GM21825 (cell line): ENCODE measurements around the gene KMT2E.

ENCODE experiments used
- ATAC-seq: cut with Tn5 transposase; IDR thresholded peaks from one replicate; pipeline ENCODE4 v1.9.1; 2021; ENCODE audit warnings: mild to moderate bottlenecking, moderate library complexity; ENCODE audit not compliant: unreplicated experiment

The KMT2E gene

DNA sequence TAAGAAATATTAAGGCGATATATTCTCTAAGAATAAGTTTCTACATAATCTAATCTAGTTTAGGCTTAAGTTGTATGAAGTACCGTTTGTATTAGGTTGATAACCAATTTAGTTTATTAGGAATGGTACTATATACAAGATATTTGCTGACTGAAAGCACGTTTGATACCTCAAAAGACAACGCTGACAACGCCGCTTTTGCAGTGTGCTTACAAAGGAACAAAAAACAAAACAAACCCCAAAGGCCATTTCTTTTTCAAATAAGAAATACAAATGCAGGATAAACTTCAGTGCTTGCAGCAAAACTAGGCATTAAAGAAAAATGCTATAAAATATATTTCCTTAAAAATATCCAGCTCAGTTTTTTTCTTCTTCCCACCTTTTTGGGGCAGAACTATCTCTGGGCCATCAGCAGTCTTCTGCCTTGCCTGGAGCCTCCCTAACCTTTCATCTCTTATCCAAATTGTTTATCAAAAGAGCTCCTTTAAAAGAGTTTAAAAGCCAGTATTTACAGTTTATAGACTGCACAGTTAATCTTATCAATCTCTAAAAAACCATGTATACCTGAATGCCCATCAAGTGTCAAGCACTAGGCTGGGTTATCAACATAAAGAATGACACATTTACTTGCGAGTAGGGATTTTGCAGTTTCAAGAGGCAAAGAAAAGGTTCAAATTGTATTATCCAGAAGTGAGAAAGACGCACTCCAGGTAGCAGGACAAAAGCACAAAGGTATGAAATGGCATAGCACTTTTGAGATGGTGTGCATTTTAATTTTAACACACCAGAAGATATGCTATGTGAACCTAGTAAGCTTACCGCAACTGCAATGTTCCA, 4.1 kb upstream of the KMT2E start:
- ATAC-seq = no peak

DNA sequence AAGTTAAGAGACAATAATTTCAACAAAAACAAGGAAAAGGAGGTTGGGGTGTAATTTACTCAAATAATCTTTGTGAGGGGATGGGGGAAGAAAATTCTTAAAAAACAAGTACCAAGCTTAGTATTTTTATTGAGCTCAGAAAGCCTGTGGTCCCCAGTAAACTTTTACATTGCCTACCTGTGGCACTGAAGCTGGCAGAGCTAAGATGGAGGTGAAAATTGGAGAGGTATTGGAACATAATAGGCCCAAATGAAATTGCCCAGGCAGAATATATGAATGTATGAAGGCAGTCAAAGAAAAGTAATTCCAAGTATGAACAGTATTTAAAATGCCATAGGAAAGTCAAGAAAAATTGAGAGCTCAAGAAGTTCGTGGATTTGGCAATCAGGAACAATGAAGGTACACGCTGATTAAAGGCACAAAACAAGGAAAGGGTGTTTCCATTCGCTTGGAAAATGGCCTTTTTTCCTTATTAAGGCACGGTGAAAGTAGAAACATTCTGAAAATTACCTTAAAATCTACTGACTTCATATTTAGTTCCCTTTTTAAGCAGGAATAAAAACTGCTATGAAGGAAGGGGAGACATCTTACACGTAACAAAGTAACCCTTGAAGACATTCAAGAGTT, 3.4 kb upstream of the KMT2E start:
- ATAC-seq = no peak

DNA sequence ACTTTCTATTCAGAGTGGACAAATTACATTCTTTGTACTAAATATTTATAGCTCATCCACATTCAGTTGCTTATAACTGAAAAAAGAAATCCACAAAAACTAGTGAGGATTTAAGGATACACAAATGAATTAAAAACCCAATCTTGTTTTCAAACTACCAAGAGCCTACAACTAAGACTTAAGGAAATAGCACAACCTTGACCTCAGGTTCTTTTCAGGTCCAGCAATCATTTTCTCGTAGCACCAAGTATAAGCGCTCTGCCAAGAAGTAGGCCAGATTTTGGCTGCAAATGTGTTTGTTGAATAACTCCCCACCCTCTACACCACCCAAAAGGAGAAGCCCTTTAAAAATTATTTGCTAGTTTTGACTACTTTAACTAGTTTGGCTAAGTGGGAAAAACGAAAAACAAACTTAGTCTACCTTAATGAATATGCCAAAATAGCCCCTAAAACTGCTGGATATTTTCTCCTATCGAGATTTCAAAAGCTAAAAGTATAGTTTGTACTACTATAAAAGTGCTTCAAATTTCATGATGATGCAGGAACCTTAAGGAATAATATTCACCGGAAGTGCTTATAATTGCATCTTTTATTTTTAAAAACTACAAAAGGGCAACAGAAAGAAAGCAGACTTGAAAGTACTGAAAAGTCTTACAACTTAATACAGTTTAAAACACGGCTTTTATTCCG, 2.7 kb upstream of the KMT2E start:
- no peak for ATAC-seq

DNA sequence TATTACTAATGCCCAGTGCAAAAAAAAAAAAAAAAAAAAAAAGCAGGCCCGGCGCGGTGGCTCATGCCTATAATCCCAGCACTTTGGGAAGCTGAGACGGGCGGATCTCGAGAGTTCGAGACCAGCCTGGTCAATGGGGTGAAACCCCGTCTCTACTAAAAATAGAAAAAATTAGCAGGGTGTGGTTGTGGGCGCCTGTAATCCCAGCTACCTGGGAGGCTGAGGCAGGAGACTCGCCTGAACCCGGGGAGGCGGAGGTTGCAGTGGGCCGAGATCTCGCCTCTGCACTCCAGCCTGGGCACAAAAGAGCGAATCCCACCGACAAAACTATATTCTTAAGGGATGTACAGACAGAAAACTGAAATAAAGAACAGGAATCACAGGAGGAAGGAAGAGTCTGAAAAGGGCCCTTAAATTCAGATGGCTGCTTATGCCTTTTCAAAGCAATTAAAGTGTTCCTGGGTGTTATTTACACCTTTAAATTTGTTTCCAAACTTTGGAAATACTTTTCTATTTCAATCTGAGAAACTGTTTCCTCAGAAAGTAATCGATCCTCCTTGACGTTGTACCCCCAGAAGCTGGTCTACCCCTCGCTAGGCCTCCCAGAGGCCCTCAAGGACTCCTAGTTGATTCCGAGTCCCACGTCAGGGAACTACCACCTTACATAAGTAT, 2.0 kb upstream of the KMT2E start:
- no peak for ATAC-seq

DNA sequence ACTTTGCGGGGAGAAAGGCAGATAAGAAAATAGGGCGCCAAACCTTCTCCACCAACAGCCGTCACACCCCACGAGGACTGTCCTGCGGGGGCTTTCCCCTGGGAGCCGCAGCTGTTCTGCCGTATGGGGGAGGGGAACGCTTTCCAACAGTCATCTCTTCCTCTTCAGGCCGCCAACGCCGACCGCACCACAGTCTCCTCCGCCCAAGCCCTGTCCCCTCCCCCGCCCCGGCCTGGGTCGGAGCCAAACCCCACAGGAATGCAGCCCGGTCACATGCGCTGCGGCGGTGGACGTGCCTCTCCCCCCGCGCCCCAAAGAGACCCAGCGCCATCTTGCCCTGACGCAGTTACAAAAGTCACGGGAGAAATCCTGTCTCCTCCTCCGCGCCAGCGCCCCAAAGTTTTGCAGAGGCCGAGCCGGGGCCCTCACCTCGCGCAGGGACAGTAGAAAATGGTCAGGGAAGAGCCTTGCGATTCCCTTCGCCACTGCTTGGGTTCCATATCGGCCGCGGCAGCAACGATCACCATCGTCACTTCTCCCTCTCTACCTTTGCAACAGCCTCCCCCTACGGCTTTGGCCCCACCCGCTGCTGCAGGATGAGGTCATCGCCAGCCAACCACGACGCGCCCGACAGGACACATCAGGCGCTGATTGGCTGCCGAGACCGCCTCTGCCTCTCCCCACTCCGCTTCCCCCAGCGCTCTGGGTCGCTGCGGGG, 1.3 kb upstream of the KMT2E start:
- ATAC-seq = peak; percentile 70

DNA sequence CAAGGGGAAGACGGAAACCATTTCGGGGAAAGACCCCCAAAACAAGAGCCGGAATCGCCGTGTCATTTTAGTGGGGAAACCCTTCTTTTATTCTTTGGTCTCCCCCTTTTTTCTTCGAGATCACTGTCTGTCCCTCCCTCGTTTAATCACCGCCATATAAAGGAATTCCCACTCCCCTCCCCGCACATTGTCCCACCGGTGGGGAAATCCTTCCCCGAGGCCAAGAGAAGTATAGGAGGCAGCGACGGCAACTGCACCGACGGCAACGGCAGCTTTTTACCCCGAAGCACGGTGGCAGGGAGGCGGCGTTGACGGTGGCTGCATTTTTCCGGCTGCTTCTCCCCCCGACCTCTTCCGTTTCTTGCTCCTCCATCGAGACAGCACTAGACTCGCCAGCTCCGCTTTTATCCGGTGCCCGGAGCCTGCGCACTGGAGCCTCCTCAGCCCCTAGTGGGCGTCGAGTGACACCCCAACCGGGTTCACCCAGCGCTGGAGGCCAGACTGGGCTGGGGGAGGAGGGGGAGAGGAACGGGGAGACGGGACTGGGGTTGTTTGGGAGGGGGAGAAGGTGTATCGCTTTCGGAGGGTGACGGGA, 687 bp upstream of the KMT2E start:
- ATAC-seq = peak; percentile 35

DNA sequence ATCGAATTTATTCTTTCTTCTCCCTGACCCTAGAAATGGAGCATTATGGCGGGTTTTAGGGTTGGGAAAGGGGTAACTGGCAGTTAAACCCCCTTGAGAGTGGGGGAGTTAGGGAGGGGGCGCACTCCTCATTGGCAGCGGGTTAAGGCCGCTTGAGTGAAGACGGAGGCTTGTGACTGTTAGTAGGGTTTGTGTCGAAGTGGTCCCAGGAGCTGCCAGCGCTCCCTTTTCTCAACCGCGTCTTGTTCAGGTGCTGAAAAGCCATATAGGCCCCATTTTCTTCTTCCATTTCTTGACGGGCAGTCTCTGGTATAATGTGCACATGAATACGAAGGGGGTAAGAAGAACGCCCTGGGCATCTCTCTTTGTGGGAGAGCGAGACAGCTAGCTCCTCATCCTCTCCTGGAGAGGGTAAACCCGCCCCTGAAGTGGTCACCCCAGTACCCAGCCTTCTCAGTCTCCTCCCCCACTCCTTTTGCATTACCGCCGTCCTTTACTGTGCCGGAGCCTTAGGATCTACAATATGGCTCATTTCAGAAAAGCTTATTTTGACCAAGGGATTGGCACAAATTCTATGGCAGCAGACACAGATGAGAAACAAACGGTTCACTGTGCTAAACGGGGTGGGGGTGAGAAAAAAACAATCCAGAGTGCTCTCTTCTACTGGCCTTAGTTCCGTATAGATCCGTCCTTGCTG, 836 bp downstream of the KMT2E start:
- ATAC-seq = no peak

DNA sequence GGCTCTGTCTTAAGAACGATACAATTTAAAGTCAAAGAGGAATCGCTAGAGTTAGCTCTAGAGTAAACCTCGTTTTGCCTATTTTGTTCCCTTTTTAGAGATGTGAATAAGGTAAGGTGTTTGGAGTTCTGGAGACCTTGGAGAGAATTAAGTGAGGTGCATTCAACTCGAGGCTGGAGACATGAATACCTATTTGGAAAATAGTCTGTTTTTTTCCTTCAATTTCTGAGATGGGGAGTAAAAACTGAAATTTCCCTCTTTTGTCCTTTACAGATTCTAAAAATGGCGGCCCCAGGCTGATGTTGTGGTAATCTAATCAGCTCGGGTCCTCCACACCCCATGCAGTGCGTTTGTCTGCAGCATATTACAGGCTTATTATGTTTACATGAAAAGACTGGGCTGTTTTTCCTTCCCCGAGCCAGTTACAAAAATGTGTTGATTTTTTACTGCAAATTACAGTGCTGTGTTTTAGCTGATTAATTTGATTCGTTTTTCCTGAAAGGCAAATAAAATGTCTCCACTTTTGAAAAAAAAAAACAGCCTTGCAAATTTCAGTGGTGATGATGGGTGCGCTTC, 1.5 kb downstream of the KMT2E start:
- no peak for ATAC-seq

DNA sequence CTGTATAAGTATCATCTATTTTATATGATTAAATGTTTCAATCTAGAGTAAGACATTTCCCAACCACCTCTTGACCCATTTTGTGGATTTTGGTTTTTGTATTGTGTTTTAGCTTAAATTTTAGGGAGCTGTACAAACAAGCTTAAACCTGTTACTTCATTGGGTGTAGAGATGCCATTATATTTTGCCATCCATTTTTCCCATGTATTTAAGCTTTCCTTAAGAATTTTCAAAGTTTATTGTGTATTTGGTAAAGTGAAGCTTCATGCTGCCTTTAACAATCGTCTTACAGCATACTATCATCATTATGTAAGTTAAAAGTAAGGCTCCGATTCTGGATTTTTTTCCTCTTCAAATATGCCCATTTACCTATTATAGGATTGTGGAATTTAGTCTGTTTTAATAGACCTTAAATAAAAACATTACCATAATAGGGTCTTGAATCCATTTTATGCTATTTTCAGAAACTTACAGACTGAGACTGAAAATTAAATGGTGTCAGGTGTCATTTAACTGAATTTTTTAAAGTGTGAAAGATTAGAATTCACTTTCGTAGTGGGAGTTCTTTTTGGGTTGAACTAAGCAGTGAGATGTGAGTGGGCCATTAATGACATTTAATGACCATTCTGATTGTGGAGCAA, 2.2 kb downstream of the KMT2E start:
- no peak for ATAC-seq

DNA sequence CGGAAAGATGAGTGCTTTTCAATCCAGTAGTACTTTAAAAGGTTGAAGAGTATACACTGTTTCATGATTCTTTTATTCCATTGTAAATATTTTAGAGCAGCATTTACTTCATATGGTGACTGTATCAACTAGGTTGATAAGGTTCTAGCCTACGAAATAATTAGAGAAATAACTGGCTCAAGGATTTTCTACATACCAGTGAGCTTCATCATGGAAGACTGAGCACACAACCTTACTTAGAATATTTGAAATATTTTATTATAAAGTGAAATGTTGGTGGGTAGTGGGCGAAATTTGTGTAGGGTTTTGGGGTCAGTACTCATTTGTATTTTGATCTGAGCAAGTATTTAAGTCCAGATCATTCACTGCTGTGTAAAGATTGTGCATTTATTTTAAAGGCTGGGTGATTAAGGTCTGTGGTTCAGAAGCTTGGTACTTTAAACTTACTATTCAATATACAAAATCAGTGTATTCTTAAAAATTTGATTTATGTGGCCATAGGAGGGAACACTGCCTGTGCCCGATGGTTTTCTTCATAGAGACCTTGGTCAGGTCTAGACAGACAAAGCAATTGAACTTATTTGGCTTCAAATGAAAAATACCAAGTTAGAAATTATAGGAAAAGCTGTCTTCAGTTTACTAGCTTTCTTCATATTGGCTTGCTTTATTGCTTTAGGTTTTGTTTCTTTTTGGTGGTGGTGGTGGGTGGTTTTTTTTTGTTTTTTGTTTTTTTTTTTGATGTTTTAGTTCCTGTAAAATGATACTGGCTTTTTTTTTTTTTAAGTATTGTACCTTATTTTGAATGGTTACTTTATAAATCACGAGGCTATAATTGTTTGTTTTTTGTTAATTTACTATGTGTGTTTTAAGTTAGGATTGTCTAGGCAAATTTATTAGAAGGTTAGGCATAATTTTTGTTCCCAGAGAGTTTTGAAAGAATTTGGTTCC, 3.0 kb downstream of the KMT2E start:
- no peak for ATAC-seq

DNA sequence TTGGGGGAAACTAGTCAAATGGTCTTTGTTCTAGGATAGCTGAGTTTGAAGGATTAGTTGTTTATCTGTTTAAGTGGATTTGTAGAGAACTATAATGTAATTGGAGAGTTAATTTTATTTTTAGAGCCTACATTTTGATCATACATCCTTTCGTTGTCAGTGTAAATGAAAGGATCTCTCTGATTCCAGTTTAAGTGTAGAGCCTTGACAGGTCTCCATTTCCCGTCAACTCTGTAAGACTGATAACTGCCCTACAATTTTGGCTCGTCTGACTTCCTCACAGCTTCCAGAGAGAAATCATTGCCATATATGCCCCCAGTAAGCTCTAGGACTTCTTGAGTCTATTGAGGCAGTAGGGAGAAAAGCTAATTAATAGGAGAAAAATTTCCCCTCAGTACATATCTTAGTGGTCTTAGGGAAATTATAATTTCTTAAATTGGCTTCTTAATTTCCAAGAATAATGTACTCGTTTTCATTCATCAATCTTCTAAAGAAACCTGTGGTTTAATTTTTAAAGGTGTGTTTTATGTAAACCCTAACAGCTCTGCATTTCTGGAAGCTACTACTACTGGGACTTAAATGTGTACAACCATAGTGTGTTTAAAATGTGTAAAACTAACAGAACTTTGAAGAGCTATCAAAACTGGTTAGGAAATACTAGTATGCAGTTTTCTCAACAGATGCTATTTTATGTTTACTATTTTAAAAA, 3.8 kb downstream of the KMT2E start:
- ATAC-seq = no peak

DNA sequence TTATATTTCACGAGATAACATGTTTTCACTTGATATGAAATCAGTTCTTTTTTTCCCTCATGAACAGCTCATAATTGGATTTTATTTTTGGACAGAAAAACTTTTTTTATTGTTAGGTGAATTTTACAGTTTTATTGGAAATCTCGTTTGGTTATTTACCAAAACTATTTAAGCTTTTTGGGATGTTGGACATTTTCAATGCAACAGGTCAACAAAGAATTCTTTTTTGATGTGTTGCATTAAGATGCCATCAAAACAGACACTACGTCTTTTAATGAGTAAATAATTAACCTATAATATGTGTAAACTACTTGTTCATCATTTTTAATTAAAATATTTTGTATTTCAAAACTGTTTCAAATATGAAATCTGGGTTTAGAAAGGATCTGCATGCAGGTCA, 5.3 kb downstream of the KMT2E start:
- no peak for ATAC-seq

DNA sequence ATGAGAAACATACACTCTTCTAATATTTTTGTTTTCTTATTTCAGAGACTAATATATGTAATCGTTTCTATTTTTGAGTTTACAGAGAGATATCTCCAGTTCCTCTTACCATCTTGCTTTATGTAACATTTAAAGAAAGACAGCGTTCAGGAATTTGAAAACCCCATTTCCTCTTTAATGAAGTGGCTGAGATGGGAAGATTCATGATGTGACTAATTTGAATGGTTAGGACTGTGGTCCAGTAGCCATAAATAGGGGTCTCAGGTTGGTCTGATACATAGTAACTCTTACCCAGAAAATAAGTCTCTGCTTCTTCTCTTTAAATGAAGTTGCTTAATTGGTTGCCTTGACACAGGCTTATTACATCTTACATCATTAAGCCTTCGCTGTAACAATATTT, 6.9 kb downstream of the KMT2E start:
- no peak for ATAC-seq

DNA sequence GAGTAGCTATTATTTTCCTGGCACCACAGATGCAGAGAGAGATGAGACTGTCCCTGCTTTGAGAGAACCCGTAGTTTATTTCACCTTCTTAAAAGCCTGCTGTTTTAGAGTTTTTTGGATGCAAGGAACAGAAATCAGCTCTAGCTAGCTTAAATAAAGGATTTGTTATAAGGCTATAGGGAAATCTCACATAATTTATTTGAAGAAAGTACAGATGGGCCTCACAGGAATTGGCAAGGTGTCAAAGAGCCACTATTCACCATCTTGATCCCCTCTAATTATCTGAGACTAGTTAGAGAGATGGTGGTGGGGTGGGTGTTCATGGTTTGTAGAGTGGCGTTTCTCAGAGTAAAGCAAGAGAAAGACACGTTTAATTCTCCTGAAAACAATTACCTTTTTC, 7.3 kb downstream of the KMT2E start:
- ATAC-seq = no peak

DNA sequence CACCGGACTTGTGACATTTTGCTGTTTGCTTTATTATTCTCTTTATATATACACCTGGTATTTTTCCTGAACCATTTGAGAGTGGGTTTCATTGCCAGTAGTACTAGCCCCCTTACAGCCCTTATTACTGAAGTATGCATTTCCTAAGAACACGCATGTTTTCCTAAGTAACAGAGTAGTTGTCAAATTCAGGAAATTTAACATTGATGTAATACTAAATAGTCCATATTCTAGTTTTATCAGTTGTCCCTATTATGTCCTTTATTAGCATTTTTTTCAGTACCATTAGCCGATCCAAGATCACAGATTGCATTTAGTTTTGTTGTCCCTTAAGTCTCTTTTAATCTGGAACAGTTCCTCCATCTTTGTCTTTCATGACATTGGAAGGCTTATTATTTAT, 8.0 kb downstream of the KMT2E start:
- no peak for ATAC-seq

DNA sequence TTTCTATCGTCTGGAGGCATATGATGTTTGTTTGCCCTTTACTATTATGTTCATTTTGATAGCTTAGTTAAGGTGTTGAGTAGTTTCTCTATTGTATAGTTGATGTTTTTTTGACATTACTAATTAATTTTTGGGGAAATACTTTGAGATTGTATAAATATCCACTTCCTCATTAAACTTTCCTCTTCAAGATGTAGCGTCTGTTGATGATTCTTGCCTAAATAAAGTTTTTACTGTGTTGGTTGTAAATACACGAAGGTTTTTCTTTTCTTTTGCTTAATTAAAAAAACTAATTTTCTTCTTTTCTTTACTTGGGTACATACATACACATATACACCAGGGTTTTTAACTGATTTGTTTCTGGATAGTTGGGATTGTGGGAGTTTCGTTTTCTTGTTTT, 8.5 kb downstream of the KMT2E start:
- ATAC-seq = no peak

DNA sequence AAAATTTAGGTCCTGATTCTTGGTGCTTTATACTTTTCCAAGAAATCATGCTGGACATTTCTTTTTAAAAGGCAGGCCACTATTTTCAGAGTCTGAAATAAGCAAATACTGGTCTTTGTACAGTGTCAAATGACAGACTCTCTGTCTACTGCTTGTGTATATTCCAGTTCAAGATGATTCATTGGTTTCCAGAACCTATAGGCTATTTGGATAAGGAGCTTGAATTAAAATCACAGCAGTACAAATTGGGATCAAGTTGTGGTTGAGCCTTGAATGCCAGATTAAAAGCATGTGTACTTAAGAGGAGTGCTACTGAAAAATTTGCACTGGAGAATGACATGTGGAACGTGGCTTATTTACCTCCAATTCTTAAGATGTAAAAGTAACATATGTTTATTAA, 10.7 kb downstream of the KMT2E start:
- ATAC-seq = no peak
